Heart left ventricle (tissue), 13 donors: Measurements from ENCODE around the gene AHRR.

Experiments used
- CTCF ChIP-seq, 12 donors: fragments of 200-600 bp; sonication (generic) in 4 of 12; IDR thresholded peaks; one replicate each; pipeline versions ENCODE4 v1.5.0 to v1.8.0; 2018 to 2022; ENCODE audit warnings: antibody characterized with exemption in 12 of 12, mild to moderate bottlenecking in 5 of 12
- POLR2A ChIP-seq, 2 donors: fragments of 450-650 bp; IDR thresholded peaks; one replicate each; pipeline ENCODE4 v1.6.1; 2017; ENCODE audit warnings: antibody characterized with exemption in 2 of 2, mild to moderate bottlenecking in 2 of 2, moderate library complexity in 2 of 2
- donor health status: ischemic (EF 13 %, LVEDD 7.1; RV severe dilation, severe dysfunction).
- donor health status: DM: no; HTN: yes; CAD: no.
- donor health status: DM: no; HTN: no; CAD: no.
- donor health status: ischemic (EF 25% LVEDD 6.9; RV normal size, moderate dysfunction).
- donor health status: ischemic (EF 25% LVEDD 5.7; RV mildly dilated, moderate dysfunction).
- donor health status: ischemic (EF 35%, LVEDD 5.7; RV mildly dilated, moderate dysfunction).
- donor health status: nonischemic (EF 11% LVEDD 7.7; RV severe dilation, severe dysfunction).
- donor health status: DM: yes; HTN: yes; CAD: no.
- donor health status: PGD.
- donor health status: ischemic (EF 29% LVEDD 5.4; RV normal size, mild dysfunction).
- donor health status: nonischemic (EF 23%, LVEDD 6.1; RV moderate dilation, normal function).

- TF ChIP-seq CTCF (IDR thresholded peaks at IDR 0.05): no peak
- no peak for TF ChIP-seq POLR2A (IDR thresholded peaks at IDR 0.05)
Measured at GRCh38 chr5:354581-355378, 33.3 kb downstream of the AHRR start.
